CD4-positive, alpha-beta T cell treated with Interferon gamma for 1 hour (primary cell): ENCODE measurements around the gene ZNF219.
"Not testable (repeated sequence)": the region's sequence is repeated elsewhere in the genome, so short reads cannot be mapped to it uniquely, and the experiment has no call there.

Experiments
- DNase-seq: peaks from one replicate; pipeline ENCODE4 v3.0.0-alpha.2; 2020

Gene ZNF219

GRCh38 chr14:21041676-21042433, 56.6 kb downstream of the ZNF219 start, which contains the start of gene RNASE7:
TSS of gene RNASE7 (plus strand) at chr14:21042362. CDS start at chr14:21042993, 631 bp downstream.
- DNase-seq = no peak

- not testable (repeated sequence) for DNase-seq
These were observed 57.5 kb downstream of the ZNF219 start for GRCh38 chr14:21040941-21041340.

- DNase-seq = no peak
These were observed 58.0 kb downstream of the ZNF219 start for GRCh38 chr14:21040370-21040925.
